ENCODE results near the gene CD3G. TPM values are rescaled to one million over a fixed set of nuclear protein-coding genes. Genes with fewer than 3 reads are reported as not detected.

Gene CD3G
- total RNA-seq, 6 donors from 2014 or later: 1.00 to 5.5 (median 1.9) TPM; not detected in 1

GRCh38 chr11:118366287-118366686 lies 22.1 kb downstream of the CD3G start:
- Histone ChIP-seq H3K4me3 (no peak overlapping the region), H3K27ac (no peak overlapping the region), H3K9me3 (no peaks in the 10 kb centered on the region), H3K4me1 (peaks cover 4 to 14% (median 7%) of the 10 kb centered on the region in 4 donors), H3K27me3 (no peaks in the 10 kb centered on the region), H3K36me3 (peaks cover 31 to 66% (median 52%) of the 10 kb centered on the region in 4 donors)
- 63 to 79% methylated on average over 1 of the region's 1 CpG for WGBS, 2 donors
- DNase-seq (no peak), ATAC-seq (ENCODE audit: low FRiP score in 2 of 2) (no peak)
- TF ChIP-seq POLR2A (IDR thresholded peaks at IDR 0.05) (no peak), EP300 (IDR thresholded peaks at IDR 0.05) (no peak), POLR2AphosphoS5 (IDR thresholded peaks at IDR 0.05) (no peak), CTCF (IDR thresholded peaks at IDR 0.05) (no peak)

GRCh38 chr11:118370774-118371173 lies 26.6 kb downstream of the CD3G start:
- ATAC-seq (ENCODE audit: low FRiP score in 2 of 2): no peak
- H3K36me3 ChIP-seq: peaks cover 65 to 100% (median 86%) of the 10 kb centered on the region in 4 donors
- no peaks in the 10 kb centered on the region for H3K9me3 ChIP-seq
- 93 to 94% methylated on average over 4 of the region's 4 CpGs for WGBS, 2 donors
- no peaks in the 10 kb centered on the region for H3K4me1 ChIP-seq
- TF ChIP-seq EP300 (IDR thresholded peaks at IDR 0.05) (no peak), POLR2AphosphoS5 (IDR thresholded peaks at IDR 0.05) (no peak), CTCF (IDR thresholded peaks at IDR 0.05) (no peak), POLR2A (IDR thresholded peaks at IDR 0.05) (no peak)
- DNase-seq: no peak
- no peaks in the 10 kb centered on the region for H3K27me3 ChIP-seq
- no peak overlapping the region for H3K27ac ChIP-seq
- no peak overlapping the region for H3K4me3 ChIP-seq

GRCh38 chr11:118373263-118373662 lies 29.1 kb downstream of the CD3G start:
- H3K27me3 ChIP-seq: no peaks in the 10 kb centered on the region
- ATAC-seq (ENCODE audit: low FRiP score in 2 of 2) (no peak), DNase-seq (no peak)
- no peaks in the 10 kb centered on the region for H3K9me3 ChIP-seq
- 89 to 98% methylated on average over 2 of the region's 2 CpGs for whole genome bisulfite sequencing, 2 donors
- TF ChIP-seq EP300 (IDR thresholded peaks at IDR 0.05) (no peak), CTCF (IDR thresholded peaks at IDR 0.05) (no peak), POLR2A (IDR thresholded peaks at IDR 0.05) (no peak), POLR2AphosphoS5 (IDR thresholded peaks at IDR 0.05) (no peak)
- no peak overlapping the region for H3K4me3 ChIP-seq
- H3K36me3 ChIP-seq: peaks cover 84 to 100% (median 89%) of the 10 kb centered on the region in 4 donors
- H3K27ac ChIP-seq: no peak overlapping the region
- no peaks in the 10 kb centered on the region for H3K4me1 ChIP-seq

DNA sequence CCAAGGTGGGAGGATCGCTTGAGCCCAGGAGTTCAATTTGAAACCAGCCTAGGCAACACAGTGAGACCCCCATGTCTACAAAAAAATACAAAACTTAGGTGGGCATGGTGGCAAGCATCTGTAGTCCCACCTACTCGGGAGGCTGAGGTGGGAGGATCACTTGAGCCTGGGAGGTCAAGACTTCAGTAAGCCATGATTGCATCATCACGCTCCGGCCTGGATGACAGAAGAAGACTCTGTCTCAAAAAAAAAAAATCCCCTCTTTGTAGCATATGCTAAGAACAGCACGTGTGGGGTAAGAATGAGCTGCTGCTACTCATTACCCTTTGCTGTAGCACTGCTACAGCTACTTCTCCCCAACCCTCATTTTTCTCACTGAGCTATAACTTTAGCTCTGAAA lies 29.7 kb downstream of the CD3G start:
- Histone ChIP-seq H3K9me3 (no peaks in the 10 kb centered on the region), H3K27ac (no peak overlapping the region), H3K4me1 (no peaks in the 10 kb centered on the region), H3K27me3 (no peaks in the 10 kb centered on the region), H3K4me3 (no peak overlapping the region), H3K36me3 (peaks cover 84 to 100% (median 90%) of the 10 kb centered on the region in 4 donors)
- 90 to 97% methylated on average over 5 of the region's 5 CpGs for WGBS, 2 donors
- ATAC-seq (ENCODE audit: low FRiP score in 2 of 2): no peak
- no peak for DNase-seq
- TF ChIP-seq CTCF (IDR thresholded peaks at IDR 0.05) (no peak), EP300 (IDR thresholded peaks at IDR 0.05) (no peak), POLR2AphosphoS5 (IDR thresholded peaks at IDR 0.05) (no peak), POLR2A (IDR thresholded peaks at IDR 0.05) (no peak)

DNA sequence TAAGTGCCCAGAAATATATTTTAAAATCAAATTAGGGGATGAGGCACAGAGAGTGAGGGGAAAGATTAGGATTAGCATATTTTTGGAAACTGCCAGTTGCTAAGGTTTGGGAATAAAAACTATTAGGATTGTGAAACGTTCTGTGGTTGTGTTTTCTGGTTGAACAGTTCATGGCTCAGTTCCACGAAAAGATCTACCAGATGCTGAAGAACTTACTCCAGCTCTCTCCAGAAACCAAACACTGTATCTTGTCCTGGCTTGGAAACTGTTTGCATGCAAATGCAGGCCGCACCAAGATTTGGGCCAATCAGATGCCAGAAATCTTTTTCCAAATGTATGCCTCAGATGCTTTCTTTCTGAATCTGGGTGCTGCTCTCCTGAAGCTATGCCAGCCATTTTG lies 30.6 kb downstream of the CD3G start:
- DNase-seq (no peak), ATAC-seq (ENCODE audit: low FRiP score in 2 of 2) (no peak)
- no peaks in the 10 kb centered on the region for H3K9me3 ChIP-seq
- H3K27me3 ChIP-seq: no peaks in the 10 kb centered on the region
- H3K4me1 ChIP-seq: no peaks in the 10 kb centered on the region
- H3K4me3 ChIP-seq: no peak overlapping the region
- no peak overlapping the region for H3K27ac ChIP-seq
- WGBS, 2 donors: 78 to 85% methylated on average over 3 of the region's 3 CpGs
- peaks cover 79 to 100% (median 90%) of the 10 kb centered on the region in 4 donors for H3K36me3 ChIP-seq
- no peak for TF ChIP-seq POLR2AphosphoS5 (IDR thresholded peaks at IDR 0.05)
- TF ChIP-seq POLR2A (IDR thresholded peaks at IDR 0.05): no peak
- TF ChIP-seq EP300 (IDR thresholded peaks at IDR 0.05): no peak
- TF ChIP-seq CTCF (IDR thresholded peaks at IDR 0.05): no peak

All from upper lobe of left lung (tissue), 6 donors.